ENCODE results near the gene RUFY1.

RUFY1 gene

GRCh38 chr5:179605026-179605833, 54.9 kb downstream of the RUFY1 start:
- DNase-seq: no peak

GRCh38 chr5:179606071-179606909, 55.9 kb downstream of the RUFY1 start:
- DNase-seq: no peak

DNA sequence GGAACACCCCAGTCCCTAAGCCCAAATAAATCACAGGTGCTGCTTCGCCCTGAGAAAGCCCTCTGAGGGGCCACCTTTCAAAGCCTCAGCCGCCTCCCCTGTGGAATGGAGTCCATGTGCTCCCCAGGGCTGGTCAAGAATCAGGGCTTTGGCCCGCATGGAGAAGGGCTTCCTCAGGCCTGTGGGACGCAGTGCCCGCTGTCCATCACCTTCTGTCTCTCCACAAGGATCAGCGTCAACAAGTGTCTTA, 56.5 kb downstream of the RUFY1 start:
- no peak for DNase-seq

GRCh38 chr5:179607160-179607931, 57.0 kb downstream of the RUFY1 start:
- DNase-seq: no peak

DNA sequence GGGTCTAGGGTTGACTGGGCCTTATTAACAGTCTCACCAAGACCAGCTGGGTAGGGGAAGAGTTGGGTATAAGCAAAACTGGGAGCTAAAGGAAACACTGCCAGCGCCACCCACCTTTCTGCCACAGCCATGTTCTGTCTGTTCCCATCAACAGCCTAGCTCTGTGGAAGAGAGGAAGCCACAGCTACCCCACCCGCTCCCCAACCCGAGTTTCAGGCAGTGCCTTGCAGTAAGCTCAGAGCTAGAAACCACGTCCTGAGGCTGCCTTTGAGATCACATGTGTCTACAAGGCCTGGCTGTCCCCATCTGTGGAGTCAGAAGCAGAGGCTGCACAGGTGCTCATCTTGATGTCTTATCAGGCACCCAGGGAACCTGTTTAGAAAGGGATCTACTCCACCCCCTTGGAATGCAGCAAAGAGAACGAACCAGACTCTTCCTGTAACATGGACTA, 57.8 kb downstream of the RUFY1 start:
- no peak for DNase-seq

DNA sequence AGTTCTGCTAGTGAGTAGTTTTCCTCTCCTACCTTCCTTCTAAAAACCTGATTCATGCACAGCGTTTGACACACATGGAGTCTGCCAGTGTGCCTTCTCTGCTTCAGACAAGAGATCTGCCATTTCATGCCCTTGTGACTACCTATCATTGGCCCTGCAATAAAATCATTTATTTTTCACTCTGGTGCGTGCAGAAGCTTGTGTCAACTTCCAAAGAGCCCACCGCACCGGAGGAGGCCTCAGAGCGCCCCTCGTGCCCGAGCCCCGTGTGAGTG, 59.4 kb downstream of the RUFY1 start:
- DNase-seq: no peak

DNA sequence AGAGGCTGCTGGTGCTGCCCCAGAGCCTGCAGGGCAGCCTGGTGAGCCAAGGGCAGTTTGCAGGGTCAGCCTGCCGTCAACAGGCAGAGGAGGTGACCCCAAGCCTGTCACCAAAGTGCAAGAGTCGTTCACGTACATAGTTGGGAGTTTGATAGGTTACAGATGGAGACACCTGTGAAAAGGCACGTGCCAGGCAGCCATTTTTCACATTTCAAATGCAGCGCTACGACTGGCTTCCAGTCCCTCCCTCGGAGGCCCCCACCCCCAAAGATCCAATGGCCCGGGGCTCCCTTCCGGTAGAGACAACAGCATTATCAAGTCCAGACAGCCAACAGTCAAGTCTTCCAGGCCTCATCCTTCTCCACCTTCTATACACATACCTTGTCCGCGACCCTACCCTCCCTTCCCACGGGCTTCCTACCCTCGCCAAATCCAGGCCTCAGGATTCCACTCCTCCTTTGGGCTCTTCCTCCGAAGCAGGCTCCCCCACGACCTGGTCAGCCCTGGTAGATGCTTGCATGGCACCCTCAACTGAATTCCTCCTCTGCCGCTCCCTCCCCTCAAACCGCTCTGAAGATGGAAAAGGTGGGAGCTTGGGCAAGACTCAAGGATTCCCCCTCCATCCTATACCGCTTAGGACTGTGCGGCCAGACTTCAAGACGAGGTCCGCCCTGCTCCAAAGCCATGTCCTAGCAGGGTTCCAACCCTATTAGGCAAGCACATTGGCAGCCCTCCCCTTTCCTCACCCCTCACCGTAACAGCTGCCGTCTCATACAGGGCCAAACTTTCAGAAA, 60.0 kb downstream of the RUFY1 start:
- DNase-seq: no peak

DNA sequence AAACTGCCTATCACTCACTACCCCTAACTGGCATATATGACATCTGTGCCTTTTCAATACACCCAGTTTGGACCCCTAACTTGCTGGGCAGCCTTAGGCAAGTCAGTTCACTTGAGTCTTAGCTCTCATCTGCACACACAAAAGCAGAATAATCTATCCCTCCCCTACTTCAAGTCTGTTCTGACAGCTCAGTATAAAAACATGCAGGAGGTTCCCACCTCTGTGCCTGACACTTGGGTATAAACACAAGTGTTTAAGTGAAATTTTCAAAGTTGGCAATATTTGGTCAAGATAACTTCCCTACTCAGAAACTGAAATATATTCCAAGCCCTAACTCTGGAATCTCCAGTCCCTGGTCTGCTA, 60.5 kb downstream of the RUFY1 start:
- DNase-seq: no peak

DNA sequence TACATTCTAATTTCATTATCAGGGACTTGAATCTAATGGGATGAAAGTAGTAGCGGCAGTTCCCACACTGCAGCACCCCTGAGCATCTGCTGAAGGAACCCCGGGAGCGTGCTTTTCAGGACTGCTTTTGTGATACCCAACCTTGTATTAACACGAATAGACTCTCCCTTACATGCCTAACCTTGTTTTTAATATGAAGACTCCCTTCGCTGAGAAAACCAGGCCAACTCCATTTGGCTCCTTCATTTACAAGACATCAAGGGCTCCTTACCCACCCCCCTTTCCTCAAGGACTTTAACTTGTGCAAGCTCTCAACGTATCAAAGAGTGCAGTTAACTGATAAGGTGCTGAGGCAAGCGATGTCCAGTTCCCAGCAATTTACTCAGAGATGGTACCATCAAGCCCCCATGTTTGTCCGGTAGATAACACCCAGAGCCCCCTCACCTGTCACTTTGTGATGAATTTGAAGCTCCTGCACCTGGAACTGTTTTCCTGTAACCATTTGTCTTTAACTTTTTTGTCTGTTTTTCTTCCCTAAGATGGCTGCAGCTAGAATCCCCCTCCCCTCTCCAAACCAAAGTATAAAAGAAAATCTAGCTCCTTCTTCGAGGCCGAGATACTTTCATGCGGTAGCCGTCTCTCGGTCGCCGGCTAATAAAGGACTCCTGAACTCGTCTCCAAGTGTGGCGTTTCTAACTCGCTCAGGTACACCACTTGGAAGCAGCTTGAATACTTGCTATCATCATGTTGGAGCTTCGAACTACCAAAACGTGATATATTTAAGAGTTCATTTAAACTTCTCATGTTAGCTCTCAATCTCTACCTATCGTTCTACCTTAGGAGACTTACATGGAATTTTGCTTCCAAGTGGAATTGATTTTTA, 62.5 kb downstream of the RUFY1 start:
- no peak for DNase-seq

DNA sequence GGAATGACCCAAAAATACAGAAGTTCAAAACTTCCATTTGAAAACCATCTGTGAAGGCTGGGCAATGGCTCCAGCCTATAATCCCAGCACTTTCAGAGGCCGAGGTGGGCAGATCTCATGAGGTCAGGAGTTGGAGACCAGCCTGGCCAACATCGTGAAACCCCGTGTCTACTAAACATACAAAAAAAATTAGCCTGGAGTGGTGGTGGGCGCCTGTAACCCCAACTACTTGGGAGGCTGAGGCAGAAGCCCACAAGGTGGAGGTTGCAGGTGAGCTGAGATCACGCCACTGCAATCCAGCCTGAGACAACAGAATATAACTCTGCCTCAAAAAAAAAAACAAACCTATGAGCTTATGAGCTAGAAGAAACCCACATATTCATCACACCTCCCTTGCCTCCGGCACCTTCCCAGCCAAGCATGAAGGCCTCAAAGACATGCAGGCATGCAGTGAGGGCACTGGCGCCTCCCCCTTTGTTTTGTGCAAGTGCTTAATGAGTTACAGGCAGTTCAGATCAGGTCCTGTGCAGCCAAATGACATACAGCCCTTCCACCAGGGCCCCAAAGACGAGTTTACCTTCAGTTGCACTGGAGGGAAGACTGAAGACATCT, 63.2 kb downstream of the RUFY1 start:
- no peak for DNase-seq

DNA sequence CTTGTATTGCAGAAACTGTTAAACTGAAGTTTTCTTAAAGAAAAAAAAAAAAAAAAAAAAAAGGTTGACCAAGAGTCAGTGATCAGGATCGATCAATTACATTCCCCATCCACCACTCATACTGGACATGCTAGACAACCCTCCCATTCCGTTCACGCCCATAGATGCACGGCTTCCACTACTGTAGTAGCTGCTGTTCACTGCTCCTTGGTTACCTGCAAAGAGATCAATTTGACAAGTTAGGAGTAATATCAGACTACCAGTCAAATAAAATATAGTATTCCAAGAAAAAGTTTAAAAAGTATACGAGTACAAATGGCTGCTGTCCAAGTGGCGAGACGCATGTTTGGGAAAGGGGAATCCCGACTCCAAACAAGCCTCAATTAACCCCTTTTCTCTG, 64.4 kb downstream of the RUFY1 start:
- DNase-seq: no peak

DNA sequence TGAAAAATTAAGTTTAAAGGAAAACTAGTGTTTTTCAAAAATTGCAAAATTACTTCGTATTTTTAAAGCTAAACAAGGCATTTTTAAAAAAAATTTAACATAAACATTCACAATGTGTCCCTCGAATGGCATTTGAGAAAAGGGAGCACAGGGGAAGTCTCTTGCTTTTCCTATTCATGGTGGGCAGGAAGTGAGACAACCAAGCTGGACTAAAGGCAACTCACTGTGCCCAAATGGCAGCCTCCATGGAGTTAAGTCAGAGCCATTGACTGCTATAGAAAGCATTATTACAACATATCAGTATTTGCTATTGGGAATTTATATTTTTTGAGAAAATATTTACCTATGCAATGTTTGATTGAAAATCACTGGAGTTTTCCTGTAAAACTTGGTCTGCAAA, 64.8 kb downstream of the RUFY1 start:
- DNase-seq: no peak

DNA sequence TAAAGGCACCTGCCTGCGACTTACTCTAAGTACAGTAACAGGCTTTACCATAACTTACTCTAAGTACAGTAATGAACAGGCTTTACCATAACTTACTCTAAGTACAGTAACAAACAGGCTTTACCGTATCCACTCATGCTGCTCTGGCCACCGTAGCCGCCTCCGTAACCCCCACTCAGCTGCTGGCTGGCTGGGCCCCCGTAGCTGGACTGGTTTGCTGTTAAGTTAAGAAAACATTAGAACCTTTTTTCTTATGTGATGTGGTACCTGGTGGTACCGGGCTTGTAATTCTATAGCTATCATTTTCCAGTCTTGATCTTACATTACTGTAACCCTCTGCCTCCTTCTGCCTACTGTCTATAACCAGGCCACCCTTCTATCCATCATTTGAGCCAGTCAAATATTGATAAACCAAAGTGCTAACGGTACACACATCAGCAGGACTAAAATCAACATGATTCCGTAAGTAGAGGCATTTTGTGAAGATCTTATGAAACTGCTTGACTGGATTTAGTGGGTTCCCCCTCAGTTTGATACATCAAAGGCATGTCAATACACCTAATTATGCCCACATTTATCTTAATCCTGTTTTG, 65.7 kb downstream of the RUFY1 start:
- DNase-seq: no peak

DNA sequence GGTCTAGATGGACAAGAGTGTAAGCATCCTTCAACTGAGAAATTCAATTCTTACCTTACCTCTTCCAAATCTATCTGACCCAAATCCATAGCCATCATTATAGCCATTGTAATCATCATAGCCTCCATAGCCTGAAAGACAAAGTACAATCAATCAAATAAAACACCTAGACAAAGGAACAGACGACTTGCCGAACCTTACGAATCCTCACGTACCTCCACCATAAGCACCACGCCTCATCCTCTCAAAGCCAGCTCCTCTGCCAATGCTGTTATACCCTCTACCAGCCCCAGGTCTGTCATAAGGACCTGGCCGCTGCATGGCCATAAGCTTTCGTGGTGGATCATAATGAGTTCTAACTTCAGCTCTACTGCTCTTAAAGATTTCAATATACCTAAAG, 67.6 kb downstream of the RUFY1 start:
- DNase-seq: no peak

DNA sequence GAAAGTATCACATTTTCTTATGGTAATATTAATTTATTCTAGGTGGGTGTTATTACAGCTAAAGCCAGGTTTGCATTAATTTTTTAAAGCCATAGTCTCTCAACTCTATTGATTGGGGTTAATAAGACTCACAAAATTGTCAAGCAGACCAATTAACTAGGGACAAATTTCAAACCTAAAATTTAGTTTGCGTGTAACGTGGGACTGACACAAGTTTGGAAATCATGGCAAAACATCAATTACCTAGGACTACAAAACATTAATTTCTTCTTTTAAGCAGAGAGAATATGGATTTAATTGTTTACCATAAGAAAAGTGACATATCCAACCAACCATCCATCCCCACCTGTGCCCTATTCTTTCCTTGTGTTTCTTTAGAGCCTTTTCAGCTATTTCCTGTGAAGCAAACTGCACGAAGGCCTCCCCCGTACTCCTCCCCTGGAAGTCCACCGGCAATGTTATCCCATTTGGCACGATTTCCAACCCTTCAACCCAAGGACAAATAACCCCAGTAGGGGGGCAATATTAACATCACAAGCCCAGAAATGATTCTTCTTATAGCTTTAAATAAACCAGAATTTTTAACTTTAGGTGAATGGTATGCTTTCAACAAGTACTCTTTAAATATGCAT, 68.7 kb downstream of the RUFY1 start:
- no peak for DNase-seq

DNA sequence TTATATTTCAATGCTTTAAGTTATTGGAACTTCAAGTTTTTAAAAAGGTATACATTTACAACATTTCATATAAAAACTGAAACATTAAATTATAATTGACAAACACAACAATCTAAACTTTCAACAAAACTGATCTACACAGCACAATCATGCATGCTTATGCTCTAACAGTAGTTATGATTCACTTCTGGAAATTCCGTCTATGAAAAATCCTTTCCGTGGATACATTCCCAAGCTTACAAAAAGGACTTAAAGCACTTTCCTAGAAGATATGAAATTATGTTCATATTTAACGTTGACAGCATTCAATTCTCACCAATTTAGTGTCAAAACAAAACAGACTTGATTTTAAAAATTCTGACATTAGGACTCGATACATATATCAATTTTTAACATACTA, 69.4 kb downstream of the RUFY1 start:
- DNase-seq: no peak

DNA sequence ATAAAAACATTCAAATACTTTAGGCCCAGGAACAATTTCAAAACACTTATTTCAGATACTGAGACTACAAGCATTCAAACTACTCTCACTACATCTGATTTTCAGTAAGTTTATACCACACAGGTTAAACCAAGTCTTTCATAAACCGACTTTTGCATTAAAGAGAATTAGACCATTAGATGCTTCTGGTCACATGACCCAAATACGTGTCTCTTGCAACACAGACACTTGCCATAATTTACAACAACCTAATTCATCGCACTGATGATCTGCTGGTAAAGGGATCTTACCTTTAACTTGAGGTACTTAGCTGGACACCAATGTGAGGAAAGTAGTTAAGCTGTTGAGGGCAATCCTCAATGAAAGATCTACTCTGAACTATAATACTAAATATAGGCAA, 69.9 kb downstream of the RUFY1 start:
- no peak for DNase-seq

- DNase-seq: no peak
Measured at GRCh38 chr5:179620703-179621350, 70.5 kb downstream of the RUFY1 start.

GRCh38 chr5:179621551-179622214, 71.3 kb downstream of the RUFY1 start:
- no peak for DNase-seq
